HepG2 (cell line): ENCODE measurements around the gene NEURL1B. TPM values are rescaled to one million over a fixed set of nuclear protein-coding genes. Genes with fewer than 3 reads are reported as not detected.

ENCODE experiments used
- ATF3 ChIP-seq: sonication (generic); formaldehyde crosslinking; IDR thresholded peaks from 2 replicates; pipeline ENCODE4 v1.4.0; 2020; ENCODE audit warnings: missing genetic modification reagents
- ATF4 ChIP-seq, 2 experiments: fragments of 450-650 bp in 1 of 2; sonication (generic) in 1 of 2; formaldehyde crosslinking; IDR thresholded peaks; 2 replicates each; pipeline versions ENCODE4 v1.5.0 to v1.8.0; 2020 to 2022; ENCODE audit warnings: mild to moderate bottlenecking in 1 of 2, missing genetic modification reagents in 1 of 2
- ELF3 ChIP-seq: IDR thresholded peaks from 2 replicates; pipeline ENCODE4 v1.6.1; 2016; ENCODE audit warnings: missing genetic modification reagents, missing compliant biosample characterization
- MEIS2 ChIP-seq: sonication (generic); formaldehyde crosslinking; IDR thresholded peaks from 2 replicates; pipeline ENCODE4 v1.9.0; 2021; ENCODE audit warnings: mild to moderate bottlenecking, missing genetic modification reagents
- MTF2 ChIP-seq: sonication (generic); formaldehyde crosslinking; IDR thresholded peaks from 2 replicates; pipeline ENCODE4 v1.5.0; 2020; ENCODE audit warnings: missing genetic modification reagents, borderline replicate concordance
- NFKBIZ ChIP-seq: IDR thresholded peaks from 2 replicates; pipeline ENCODE4 v1.6.1; 2018; ENCODE audit warnings: missing genetic modification reagents, missing compliant biosample characterization
- SMARCE1 ChIP-seq: fragments of 450-650 bp; IDR thresholded peaks from 2 replicates; pipeline ENCODE4 v1.6.1; 2017; ENCODE audit warnings: borderline replicate concordance
- SRSF4 ChIP-seq: fragments of 200-400 bp; formaldehyde crosslinking; IDR thresholded peaks from one replicate; pipeline ENCODE4 v1.6.1; 2018; ENCODE audit warnings: mild to moderate bottlenecking, low read depth, low read length, moderate library complexity; ENCODE audit not compliant: poor library complexity, severe bottlenecking
- TBL1XR1 ChIP-seq: fragments of 150-350 bp; IDR thresholded peaks from 2 replicates; pipeline ENCODE4 v1.6.1; 2014; ENCODE audit warnings: borderline replicate concordance, low read length; ENCODE audit not compliant: partially characterized antibody
- TCF12 ChIP-seq, 2 experiments: fragments of 450-650 bp in 1 of 2; sonication (generic) in 1 of 2; formaldehyde crosslinking in 1 of 2; IDR thresholded peaks; 2 replicates each; pipeline versions ENCODE4 v1.6.1 to v1.8.0; 2017 to 2022; ENCODE audit warnings: antibody characterized with exemption in 1 of 2, mild to moderate bottlenecking in 1 of 2, missing genetic modification reagents in 1 of 2, moderate library complexity in 1 of 2
- XRCC5 ChIP-seq: fragments of 200-400 bp; formaldehyde crosslinking; optimal IDR thresholded peaks from 2 replicates; pipeline ENCODE3; 2017; ENCODE audit warnings: mild to moderate bottlenecking, low read length
- ZBED4 ChIP-seq: sonication (generic); formaldehyde crosslinking; IDR thresholded peaks from 2 replicates; pipeline ENCODE4 v1.4.0; 2020; ENCODE audit warnings: missing genetic modification reagents, borderline replicate concordance
- ZBTB2 ChIP-seq: sonication (generic); formaldehyde crosslinking; IDR thresholded peaks from 2 replicates; pipeline ENCODE4 v1.8.0; 2022; ENCODE audit warnings: low read depth, missing genetic modification reagents
- ZBTB38 ChIP-seq: sonication (generic); formaldehyde crosslinking; IDR thresholded peaks from 2 replicates; pipeline ENCODE4 v1.5.1; 2020; ENCODE audit warnings: mild to moderate bottlenecking, missing genetic modification reagents
- ZC3H13 ChIP-seq: sonication (generic); formaldehyde crosslinking; IDR thresholded peaks from 2 replicates; pipeline ENCODE4 v1.8.1; 2023; ENCODE audit warnings: mild to moderate bottlenecking, missing genetic modification reagents, moderate library complexity
- ZNF3 ChIP-seq: IDR thresholded peaks from 2 replicates; pipeline ENCODE4 v1.7.0; 2017; ENCODE audit warnings: inconsistent platforms
- ZNF572 ChIP-seq: sonication (generic); formaldehyde crosslinking; IDR thresholded peaks from 2 replicates; pipeline ENCODE4 v1.5.1; 2020; ENCODE audit warnings: mild to moderate bottlenecking, missing genetic modification reagents
- polyA plus RNA-seq, 8 experiments: library from polyadenylated mRNA; depleted of rRNA in 3 of 8; stranded (reverse) in 7 of 8; unstranded in 1 of 8; fragments of >200 nt; fragmentation: Illumina TruSeq in 4 of 8; extraction: Trizol in 4 of 8; gene quantifications; 2 replicates each; pipeline versions ENCODE4 v1.2.1 to v1.2.3, GENCODE V29; 2011 to 2016; ENCODE audit warnings: low read depth in 4 of 8, missing spikeins in 1 of 8, mixed read lengths in 1 of 8; ENCODE audit not compliant: insufficient read depth in 1 of 8
- total RNA-seq, 5 experiments: library from RNA; depleted of rRNA; stranded (reverse); fragments of >200 nt; fragmentation: Illumina TruSeq; extraction: Trizol; gene quantifications; 2 replicates each; pipeline ENCODE4 v1.2.3, GENCODE V29; 2016; ENCODE audit warnings: low read depth in 1 of 5
- TF ChIP-seq, protein P1 (sequence below): sonication (generic); formaldehyde crosslinking; IDR thresholded peaks from 2 replicates; pipeline ENCODE4 v1.4.0; 2020; ENCODE audit warnings: missing genetic modification reagents

The NEURL1B gene
- total and polyA plus RNA-seq, 2 of the 13 experiments (the other 11 are each of a cell fraction or from before 2014, with no cell fraction given) = 0.09 to 0.13 TPM

GRCh38 chr5:172659909-172660628 is 19.0 kb downstream of the NEURL1B start (continued):
- no peak for TF ChIP-seq TCF12 (IDR thresholded peaks at IDR 0.05)
- TF ChIP-seq TCF12 (CRISPR knock-in tag; IDR thresholded peaks at IDR 0.05) = peak; percentile 30; the same call in 1 of the 2 replicates
- peak; percentile 73; the same call in 1 of the 2 replicates for TF ChIP-seq MTF2 (CRISPR knock-in tag)
- 0 out of 2 replicates have a peak, but pooled peaks have one; percentile 30 for TF ChIP-seq MEIS2
- TF ChIP-seq ZNF3 (CRISPR knock-in tag) = no peak; the same call in 1 of the 2 replicates
- TF ChIP-seq SRSF4 = no peak
- no peak for TF ChIP-seq TBL1XR1
- TF ChIP-seq ATF4 (CRISPR knock-in tag; IDR thresholded peaks at IDR 0.05) = peak in 1 of 2 experiments; percentile 73; a peak in 2 of 4 replicates
- TF ChIP-seq ZBTB38 (CRISPR knock-in tag) = peak; percentile 35; the same call in 1 of the 2 replicates
- TF ChIP-seq ELF3 = peak; percentile 86
- TF ChIP-seq ZBED4 (CRISPR knock-in tag) = peak; percentile 19; the same call in 1 of the 2 replicates
- TF ChIP-seq ATF3 = peak; percentile 80
- TF ChIP-seq, protein P1, sequence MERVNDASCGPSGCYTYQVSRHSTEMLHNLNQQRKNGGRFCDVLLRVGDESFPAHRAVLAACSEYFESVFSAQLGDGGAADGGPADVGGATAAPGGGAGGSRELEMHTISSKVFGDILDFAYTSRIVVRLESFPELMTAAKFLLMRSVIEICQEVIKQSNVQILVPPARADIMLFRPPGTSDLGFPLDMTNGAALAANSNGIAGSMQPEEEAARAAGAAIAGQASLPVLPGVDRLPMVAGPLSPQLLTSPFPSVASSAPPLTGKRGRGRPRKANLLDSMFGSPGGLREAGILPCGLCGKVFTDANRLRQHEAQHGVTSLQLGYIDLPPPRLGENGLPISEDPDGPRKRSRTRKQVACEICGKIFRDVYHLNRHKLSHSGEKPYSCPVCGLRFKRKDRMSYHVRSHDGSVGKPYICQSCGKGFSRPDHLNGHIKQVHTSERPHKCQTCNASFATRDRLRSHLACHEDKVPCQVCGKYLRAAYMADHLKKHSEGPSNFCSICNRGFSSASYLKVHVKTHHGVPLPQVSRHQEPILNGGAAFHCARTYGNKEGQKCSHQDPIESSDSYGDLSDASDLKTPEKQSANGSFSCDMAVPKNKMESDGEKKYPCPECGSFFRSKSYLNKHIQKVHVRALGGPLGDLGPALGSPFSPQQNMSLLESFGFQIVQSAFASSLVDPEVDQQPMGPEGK = peak; percentile 66
- no peak for TF ChIP-seq SMARCE1
- 0 out of 2 replicates have a peak, but pooled peaks have one; percentile 41 for TF ChIP-seq ZBTB2
- TF ChIP-seq XRCC5 = peak; percentile 32
- TF ChIP-seq NFKBIZ (CRISPR knock-in tag) = no peak
- 0 out of 2 replicates have a peak, but pooled peaks have one; percentile 27 for TF ChIP-seq ZC3H13 (CRISPR knock-in tag)
- TF ChIP-seq ZNF572 (CRISPR knock-in tag) = no peak
